ENCODE measurements around the gene LSM3. TPM values are rescaled to one million over a fixed set of nuclear protein-coding genes. Genes with fewer than 3 reads are reported as not detected.

Gene LSM3
- total and polyA plus RNA-seq, 4 donors, result 8.7 to 18.5 (median 15.5) TPM

DNA sequence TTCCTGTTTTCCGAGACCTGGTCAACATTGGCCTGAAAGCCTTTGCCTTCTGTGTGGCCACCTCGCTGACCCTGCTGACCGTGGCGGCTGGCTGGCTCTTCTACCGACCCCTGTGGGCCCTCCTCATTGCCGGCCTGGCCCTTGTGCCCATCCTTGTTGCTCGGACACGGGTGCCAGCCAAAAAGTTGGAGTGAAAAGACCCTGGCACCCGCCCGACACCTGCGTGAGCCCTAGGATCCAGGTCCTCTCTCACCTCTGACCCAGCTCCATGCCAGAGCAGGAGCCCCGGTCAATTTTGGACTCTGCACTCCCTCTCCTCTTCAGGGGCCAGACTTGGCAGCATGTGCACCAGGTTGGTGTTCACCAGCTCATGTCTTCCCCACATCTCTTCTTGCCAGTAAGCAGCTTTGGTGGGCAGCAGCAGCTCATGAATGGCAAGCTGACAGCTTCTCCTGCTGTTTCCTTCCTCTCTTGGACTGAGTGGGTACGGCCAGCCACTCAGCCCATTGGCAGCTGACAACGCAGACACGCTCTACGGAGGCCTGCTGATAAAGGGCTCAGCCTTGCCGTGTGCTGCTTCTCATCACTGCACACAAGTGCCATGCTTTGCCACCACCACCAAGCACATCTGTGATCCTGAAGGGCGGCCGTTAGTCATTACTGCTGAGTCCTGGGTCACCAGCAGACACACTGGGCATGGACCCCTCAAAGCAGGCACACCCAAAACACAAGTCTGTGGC lies 36.8 kb upstream of the LSM3 start:
- no peak overlapping the region for H3K4me3 ChIP-seq (ENCODE audit: low read depth, low read length)
- no peak for DNase-seq (ENCODE audit: low read depth in 4 of 6, low spot score in 6 of 6)
- peaks cover 68% of the 10 kb centered on the region for H3K36me3 ChIP-seq (ENCODE audit: control insufficient read depth, insufficient read depth, low read length)
- H3K4me1 ChIP-seq (ENCODE audit: control insufficient read depth, insufficient read depth, low read length), result peaks cover 21% of the 10 kb centered on the region
- H3K27me3 ChIP-seq (ENCODE audit: control insufficient read depth, insufficient read depth, low read length), result no peaks in the 10 kb centered on the region
- WGBS (ENCODE audit: insufficient coverage), result 90% methylated on average over 19 of the region's 19 CpGs
- no peaks in the 10 kb centered on the region for H3K9me3 ChIP-seq (ENCODE audit: control insufficient read depth, insufficient read depth, low read length)
- no peak overlapping the region for H3K27ac ChIP-seq (ENCODE audit: low read depth, low read length)

DNA sequence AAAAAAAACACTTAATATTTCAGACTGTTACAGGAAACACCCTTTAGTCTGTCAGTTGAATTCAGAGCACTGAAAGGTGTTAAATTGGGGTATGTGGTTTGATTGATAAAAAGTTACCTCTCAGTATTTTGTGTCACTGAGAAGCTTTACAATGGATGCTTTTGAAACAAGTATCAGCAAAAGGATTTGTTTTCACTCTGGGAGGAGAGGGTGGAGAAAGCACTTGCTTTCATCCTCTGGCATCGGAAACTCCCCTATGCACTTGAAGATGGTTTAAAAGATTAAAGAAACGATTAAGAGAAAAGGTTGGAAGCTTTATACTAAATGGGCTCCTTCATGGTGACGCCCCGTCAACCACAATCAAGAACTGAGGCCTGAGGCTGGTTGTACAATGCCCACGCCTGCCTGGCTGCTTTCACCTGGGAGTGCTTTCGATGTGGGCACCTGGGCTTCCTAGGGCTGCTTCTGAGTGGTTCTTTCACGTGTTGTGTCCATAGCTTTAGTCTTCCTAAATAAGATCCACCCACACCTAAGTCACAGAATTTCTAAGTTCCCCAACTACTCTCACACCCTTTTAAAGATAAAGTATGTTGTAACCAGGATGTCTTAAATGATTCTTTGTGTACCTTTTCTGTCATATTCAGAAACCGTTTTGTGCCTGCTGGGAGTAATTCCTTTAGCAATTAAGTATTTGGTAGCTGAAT lies 35.9 kb upstream of the LSM3 start:
- peaks cover 68% of the 10 kb centered on the region for H3K36me3 ChIP-seq (ENCODE audit: control insufficient read depth, insufficient read depth, low read length)
- no peak overlapping the region for H3K4me3 ChIP-seq (ENCODE audit: low read depth, low read length)
- H3K9me3 ChIP-seq (ENCODE audit: control insufficient read depth, insufficient read depth, low read length), result no peaks in the 10 kb centered on the region
- DNase-seq (ENCODE audit: low read depth in 4 of 6, low spot score in 6 of 6), result no peak
- H3K27me3 ChIP-seq (ENCODE audit: control insufficient read depth, insufficient read depth, low read length), result no peaks in the 10 kb centered on the region
- 87% methylated on average over 5 of the region's 8 CpGs for WGBS (ENCODE audit: insufficient coverage)
- peaks cover 18% of the 10 kb centered on the region for H3K4me1 ChIP-seq (ENCODE audit: control insufficient read depth, insufficient read depth, low read length)
- H3K27ac ChIP-seq (ENCODE audit: low read depth, low read length), result no peak overlapping the region

DNA sequence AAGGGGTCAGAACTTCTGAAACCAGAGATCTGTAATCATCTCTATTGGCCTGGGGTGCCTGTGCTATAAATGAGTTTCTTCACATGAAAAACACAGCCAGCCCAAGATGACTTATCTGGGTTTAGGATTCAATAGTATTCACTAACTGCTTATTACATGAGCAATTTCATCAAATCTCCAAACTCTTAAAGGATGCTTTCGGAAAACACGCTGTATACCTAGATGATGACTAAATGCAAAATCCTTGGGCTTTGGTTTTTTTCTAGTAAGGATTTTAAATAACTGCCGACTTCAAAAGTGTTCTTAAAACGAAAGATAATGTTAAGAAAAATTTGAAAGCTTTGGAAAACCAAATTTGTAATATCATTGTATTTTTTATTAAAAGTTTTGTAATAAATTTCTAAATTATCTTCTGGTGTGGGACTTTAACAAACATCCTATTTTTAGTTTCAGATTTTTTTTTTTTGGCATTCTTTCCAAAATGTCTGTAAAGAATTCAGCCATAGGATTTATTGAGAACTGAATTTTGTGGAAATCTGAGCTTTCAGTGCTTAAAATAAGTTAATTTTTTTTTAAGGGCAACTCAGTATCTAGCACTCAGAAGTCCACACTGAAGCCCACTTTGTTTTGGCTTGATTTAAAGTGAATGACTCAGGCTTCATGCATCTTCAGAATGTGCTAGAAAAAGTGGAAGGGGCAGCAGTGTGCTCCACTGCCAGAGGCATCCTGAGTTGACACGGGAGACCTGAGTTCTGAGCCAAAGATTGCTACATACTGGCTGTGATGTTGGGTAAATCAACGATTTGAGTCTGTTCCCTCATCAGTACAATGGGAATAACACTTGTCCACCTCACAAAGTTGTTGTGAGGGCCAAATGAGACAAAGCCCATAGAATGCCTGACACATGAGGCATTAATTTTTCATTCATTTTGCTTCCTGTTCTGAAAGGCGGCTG lies 35.1 kb upstream of the LSM3 start:
- WGBS (ENCODE audit: insufficient coverage), result 45% methylated on average over 2 of the region's 7 CpGs
- H3K36me3 ChIP-seq (ENCODE audit: control insufficient read depth, insufficient read depth, low read length), result peaks cover 69% of the 10 kb centered on the region
- peak in 1 of 6 donors; percentile 47 for DNase-seq (ENCODE audit: low read depth in 4 of 6, low spot score in 6 of 6)

DNA sequence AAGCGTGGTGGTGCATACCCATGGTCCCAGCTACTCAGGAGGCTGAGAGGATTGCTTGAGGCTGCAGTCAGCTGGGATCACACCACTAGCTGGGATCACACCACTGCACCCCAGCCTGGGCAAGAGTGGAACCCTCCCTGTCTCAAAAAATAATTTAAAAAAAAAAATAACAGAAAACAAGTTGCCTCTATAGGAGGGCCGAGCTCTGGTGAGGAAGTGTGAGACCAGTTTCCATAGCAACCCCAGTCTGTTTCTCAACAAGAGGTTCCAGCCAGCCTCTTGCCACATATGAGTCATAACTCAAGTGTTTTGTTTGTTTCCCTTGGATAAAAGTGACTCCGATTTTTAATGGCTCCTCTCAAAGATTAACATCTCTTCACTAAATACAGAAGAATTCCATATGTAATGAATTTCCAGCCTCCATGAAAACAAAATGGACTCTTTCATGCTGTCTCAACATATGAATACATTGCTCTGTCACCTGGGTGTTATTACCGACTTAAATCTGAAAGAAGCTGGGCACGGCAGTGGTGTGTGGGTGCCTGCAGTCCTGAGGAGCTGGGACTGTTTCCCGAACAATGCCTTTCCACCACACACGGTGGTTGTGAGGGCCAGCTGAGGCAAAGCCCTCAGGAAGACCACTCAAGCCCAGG lies 34.1 kb upstream of the LSM3 start:
- peaks cover 67% of the 10 kb centered on the region for H3K36me3 ChIP-seq (ENCODE audit: control insufficient read depth, insufficient read depth, low read length)
- peaks cover 26% of the 10 kb centered on the region for H3K4me1 ChIP-seq (ENCODE audit: control insufficient read depth, insufficient read depth, low read length)
- peak overlapping the region; percentile 90 for H3K27ac ChIP-seq (ENCODE audit: low read depth, low read length)
- no peaks in the 10 kb centered on the region for H3K27me3 ChIP-seq (ENCODE audit: control insufficient read depth, insufficient read depth, low read length)
- 36% methylated on average over 2 of the region's 7 CpGs for WGBS (ENCODE audit: insufficient coverage)
- peak in 2 of 6 donors; percentile 78 to 89 for DNase-seq (ENCODE audit: low read depth in 4 of 6, low spot score in 6 of 6)
- H3K9me3 ChIP-seq (ENCODE audit: control insufficient read depth, insufficient read depth, low read length), result no peaks in the 10 kb centered on the region
- no peak overlapping the region for H3K4me3 ChIP-seq (ENCODE audit: low read depth, low read length)

More for the DNA sequence above, 35.1 kb upstream of the LSM3 start:
- Histone ChIP-seq H3K4me3 (ENCODE audit: low read depth, low read length) (no peak overlapping the region), H3K27me3 (ENCODE audit: control insufficient read depth, insufficient read depth, low read length) (no peaks in the 10 kb centered on the region), H3K27ac (ENCODE audit: low read depth, low read length) (peak overlapping the region; percentile 90), H3K4me1 (ENCODE audit: control insufficient read depth, insufficient read depth, low read length) (peaks cover 22% of the 10 kb centered on the region), H3K9me3 (ENCODE audit: control insufficient read depth, insufficient read depth, low read length) (no peaks in the 10 kb centered on the region)

DNA sequence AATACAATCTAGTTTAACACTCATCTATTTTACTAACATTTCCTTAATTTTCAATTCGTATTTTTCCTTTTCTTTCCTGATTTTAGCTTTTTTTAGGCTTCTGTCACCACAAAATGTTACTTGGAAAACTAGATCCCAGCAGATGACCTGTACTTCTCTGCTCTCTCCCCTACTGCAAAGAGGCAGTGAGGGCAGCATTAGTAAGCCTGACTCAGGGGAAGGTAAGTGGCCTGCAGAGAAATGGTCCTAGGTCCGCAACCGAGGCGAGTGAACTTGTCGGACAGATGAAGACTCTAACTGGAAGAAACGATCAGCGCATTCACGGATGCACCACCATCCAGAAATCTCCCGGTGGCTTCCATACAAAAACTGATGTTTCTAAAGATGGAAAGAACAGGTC lies 33.4 kb upstream of the LSM3 start:
- H3K27ac ChIP-seq (ENCODE audit: low read depth, low read length), result peak overlapping the region; percentile 90
- no peak for DNase-seq (ENCODE audit: low read depth in 4 of 6, low spot score in 6 of 6)
- 87% methylated on average over 5 of the region's 9 CpGs for WGBS (ENCODE audit: insufficient coverage)
- H3K4me3 ChIP-seq (ENCODE audit: low read depth, low read length), result no peak overlapping the region
- H3K4me1 ChIP-seq (ENCODE audit: control insufficient read depth, insufficient read depth, low read length), result peaks cover 26% of the 10 kb centered on the region
- no peaks in the 10 kb centered on the region for H3K9me3 ChIP-seq (ENCODE audit: control insufficient read depth, insufficient read depth, low read length)
- peaks cover 64% of the 10 kb centered on the region for H3K36me3 ChIP-seq (ENCODE audit: control insufficient read depth, insufficient read depth, low read length)
- no peaks in the 10 kb centered on the region for H3K27me3 ChIP-seq (ENCODE audit: control insufficient read depth, insufficient read depth, low read length)

DNA sequence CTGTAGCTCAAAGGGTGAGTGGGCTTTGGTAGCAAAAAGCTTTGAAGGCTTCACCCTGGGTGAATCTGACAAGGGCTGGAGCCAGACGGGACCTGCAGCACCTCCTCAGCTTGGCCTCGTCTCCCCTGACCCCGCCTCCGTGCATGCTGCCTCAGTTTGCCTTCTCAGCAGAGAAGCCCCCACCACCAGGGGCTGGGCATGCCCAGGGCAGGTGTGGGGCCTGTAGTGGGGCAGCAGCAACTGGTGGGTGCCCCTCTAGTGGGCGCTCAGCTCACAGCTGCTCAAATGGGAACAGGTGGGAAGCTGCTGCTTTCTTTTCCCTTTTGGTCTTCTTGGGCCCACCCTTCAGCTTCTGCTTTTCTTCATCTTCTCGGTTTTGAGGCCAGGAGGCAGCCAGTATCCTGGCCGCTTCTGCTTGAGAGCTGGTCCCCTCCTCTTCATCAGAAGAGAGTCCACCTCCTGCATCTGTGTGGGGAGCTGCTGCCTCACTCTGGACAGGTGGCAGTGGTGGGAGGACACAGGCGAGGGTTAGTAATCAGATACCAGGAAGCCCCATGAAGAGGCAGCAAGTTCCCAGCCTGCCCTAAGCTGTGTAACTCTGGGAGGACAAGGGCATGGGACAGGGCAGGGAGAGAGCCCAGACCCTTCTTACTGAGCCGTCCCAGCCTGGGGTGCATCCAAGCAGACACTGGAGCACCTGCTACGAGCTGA lies 32.8 kb upstream of the LSM3 start:
- no peak overlapping the region for H3K27ac ChIP-seq (ENCODE audit: low read depth, low read length)
- 92% methylated on average over 10 of the region's 10 CpGs for WGBS (ENCODE audit: insufficient coverage)
- H3K4me3 ChIP-seq (ENCODE audit: low read depth, low read length), result no peak overlapping the region
- H3K36me3 ChIP-seq (ENCODE audit: control insufficient read depth, insufficient read depth, low read length), result peaks cover 65% of the 10 kb centered on the region
- H3K4me1 ChIP-seq (ENCODE audit: control insufficient read depth, insufficient read depth, low read length), result peaks cover 26% of the 10 kb centered on the region
- H3K9me3 ChIP-seq (ENCODE audit: control insufficient read depth, insufficient read depth, low read length), result no peaks in the 10 kb centered on the region
- H3K27me3 ChIP-seq (ENCODE audit: control insufficient read depth, insufficient read depth, low read length), result no peaks in the 10 kb centered on the region
- DNase-seq (ENCODE audit: low read depth in 4 of 6, low spot score in 6 of 6), result no peak

DNA sequence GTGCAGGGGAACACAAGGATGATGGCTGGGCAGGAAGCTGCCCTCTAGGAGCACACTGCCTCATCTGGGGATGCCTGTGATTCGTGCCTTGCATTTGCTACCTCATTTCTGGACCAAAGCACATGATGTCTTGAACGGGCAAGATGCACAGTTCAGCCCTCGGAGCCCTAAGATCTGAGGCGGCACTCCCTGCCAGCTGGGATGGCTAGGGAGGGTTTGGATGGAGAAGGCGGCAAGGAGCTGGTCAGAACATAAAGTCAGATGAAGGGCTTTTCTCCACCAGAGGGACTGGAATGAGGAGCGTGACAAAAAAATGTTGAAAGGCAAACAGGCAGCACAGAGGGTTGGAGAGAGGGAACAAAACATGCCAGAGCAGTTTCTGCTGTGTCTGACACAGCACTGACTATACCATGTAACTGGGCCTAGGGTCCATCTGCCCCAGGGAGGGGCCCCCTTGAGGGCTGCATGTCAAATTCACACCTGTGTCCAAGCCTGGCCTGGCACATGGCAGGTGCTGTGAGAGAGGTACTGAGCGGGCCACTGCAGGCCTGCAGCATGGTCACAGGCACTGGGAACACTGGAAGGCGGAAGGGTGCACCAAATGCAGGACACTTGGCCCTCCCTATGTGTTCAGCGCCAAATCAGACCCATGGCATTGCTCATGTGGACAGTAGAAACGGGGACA lies 32.1 kb upstream of the LSM3 start:
- Histone ChIP-seq H3K36me3 (ENCODE audit: control insufficient read depth, insufficient read depth, low read length) (peaks cover 63% of the 10 kb centered on the region), H3K27ac (ENCODE audit: low read depth, low read length) (no peak overlapping the region), H3K27me3 (ENCODE audit: control insufficient read depth, insufficient read depth, low read length) (no peaks in the 10 kb centered on the region), H3K4me3 (ENCODE audit: low read depth, low read length) (no peak overlapping the region), H3K4me1 (ENCODE audit: control insufficient read depth, insufficient read depth, low read length) (peaks cover 26% of the 10 kb centered on the region), H3K9me3 (ENCODE audit: control insufficient read depth, insufficient read depth, low read length) (no peaks in the 10 kb centered on the region)
- DNase-seq (ENCODE audit: low read depth in 4 of 6, low spot score in 6 of 6), result no peak
- whole genome bisulfite sequencing (ENCODE audit: insufficient coverage), result 94% methylated on average over 10 of the region's 10 CpGs

DNA sequence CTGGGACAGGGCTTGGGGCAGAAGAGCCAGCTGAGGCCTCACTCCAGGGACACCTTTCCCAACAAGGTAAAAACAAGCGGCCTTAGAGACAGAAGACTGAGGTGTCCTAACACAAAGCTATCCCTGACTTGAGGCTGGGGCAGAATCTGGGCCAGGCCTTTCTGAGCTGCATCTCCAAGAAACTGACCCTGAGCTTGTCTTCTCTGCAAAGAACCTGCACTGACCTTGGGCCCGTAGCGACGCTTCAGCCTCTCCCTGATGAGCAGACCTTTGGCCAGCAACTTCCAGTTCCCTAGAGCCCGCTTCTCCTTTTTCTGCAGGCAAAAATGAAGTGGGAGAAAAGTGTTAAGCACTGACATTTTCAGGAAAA lies 31.6 kb upstream of the LSM3 start:
- Histone ChIP-seq H3K36me3 (ENCODE audit: control insufficient read depth, insufficient read depth, low read length) (peaks cover 61% of the 10 kb centered on the region), H3K27ac (ENCODE audit: low read depth, low read length) (no peak overlapping the region), H3K9me3 (ENCODE audit: control insufficient read depth, insufficient read depth, low read length) (no peaks in the 10 kb centered on the region), H3K27me3 (ENCODE audit: control insufficient read depth, insufficient read depth, low read length) (no peaks in the 10 kb centered on the region), H3K4me3 (ENCODE audit: low read depth, low read length) (no peak overlapping the region), H3K4me1 (ENCODE audit: control insufficient read depth, insufficient read depth, low read length) (peaks cover 26% of the 10 kb centered on the region)
- DNase-seq (ENCODE audit: low read depth in 4 of 6, low spot score in 6 of 6), result no peak
- WGBS (ENCODE audit: insufficient coverage), result 100% methylated on average over 4 of the region's 5 CpGs
